GM18526 (cell line): Measurements from ENCODE around the gene LMF2.
A peak's percentile ranks its signal among the peaks of the same experiment; 100 is the strongest.

Experiments
- POLR2A ChIP-seq: IDR thresholded peaks from 3 replicates; pipeline ENCODE4 v1.6.1; 2011; ENCODE audit not compliant: insufficient read length; ENCODE audit errors: extremely low read depth

Gene LMF2

DNA sequence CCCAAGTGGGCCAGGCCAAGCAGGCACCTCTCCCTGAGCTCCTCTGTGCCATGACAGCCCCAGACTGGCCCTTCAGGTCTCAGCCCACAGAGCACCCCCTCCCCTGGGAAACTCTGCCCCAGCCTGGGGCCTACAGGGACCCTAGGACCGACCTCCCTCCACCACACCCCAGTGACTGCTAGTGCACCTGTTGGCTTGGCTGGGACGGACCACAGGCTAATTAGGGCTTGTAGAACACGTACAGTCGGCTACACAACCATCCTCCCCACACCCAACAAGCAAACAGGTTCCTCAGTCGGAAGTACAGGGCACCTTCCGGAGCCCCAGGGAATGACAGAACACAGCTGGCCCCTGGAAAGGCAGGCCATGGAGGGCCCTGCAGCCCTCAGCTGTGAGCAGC, 37.0 kb downstream of the LMF2 start:
- TF ChIP-seq POLR2A, result no peak

DNA sequence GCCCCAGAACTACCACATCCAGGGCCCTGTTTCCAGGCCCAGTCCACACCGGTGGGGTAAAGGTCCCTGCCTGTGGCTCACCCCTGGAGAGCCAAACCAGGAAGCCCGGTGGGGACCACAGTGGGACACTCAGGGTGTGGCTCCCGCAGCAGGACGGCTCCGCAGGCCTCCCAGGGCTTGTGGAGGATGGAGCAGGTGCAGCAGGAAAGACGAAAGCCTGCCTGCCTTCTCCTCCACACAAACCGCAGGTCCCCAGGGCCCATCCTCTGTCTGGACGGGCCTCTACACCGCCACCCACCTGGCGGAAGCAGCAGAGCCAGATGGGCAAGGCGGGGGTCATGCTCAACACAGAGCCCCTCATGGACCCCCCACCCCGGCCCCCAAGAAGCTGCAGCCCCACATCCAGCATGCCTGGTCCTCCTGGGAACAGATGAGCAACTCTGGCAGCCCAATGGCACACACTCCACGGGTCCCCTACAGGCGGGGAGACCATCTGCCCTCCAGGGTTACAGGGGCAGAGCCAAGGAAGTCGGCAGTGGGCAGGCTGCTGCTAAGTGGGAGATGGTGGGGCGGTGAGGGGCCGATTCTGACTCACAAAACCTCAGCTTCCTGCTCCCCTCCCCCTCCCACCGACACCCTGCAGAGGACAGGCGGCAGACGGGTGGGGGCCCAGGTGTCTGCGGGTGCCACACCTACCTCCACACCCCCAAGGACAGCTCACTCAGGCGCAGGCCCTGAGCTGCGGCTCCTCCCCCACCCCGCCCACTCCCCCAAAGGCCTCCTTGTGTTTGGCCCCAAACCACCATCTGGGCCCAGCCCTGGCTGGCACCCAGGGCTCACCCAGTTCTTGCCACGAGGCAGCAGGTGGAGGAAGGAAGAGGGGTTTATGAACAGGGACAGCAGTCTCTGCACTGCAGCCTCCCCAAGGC, 37.9 kb downstream of the LMF2 start:
- peak; percentile 70 for TF ChIP-seq POLR2A

DNA sequence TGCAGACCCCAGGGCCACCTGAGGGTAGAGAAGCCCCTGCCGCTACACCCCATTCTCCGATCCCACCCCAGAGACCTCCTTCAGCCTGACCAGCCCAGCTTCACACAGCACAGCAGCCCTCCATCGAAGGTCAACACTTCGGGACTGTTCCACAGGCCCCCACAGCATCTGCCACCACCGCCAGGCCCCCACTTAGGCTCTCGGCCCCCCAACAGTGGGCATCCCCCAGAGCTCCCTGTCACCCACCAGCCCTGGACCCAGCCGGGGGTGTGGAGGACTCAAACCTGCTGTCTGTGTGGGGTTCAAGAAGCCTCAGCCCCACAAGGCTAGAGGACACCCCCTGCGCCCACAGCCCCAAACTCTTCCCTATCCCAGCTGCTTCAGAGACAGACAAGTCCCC, 38.9 kb downstream of the LMF2 start:
- no peak for TF ChIP-seq POLR2A

DNA sequence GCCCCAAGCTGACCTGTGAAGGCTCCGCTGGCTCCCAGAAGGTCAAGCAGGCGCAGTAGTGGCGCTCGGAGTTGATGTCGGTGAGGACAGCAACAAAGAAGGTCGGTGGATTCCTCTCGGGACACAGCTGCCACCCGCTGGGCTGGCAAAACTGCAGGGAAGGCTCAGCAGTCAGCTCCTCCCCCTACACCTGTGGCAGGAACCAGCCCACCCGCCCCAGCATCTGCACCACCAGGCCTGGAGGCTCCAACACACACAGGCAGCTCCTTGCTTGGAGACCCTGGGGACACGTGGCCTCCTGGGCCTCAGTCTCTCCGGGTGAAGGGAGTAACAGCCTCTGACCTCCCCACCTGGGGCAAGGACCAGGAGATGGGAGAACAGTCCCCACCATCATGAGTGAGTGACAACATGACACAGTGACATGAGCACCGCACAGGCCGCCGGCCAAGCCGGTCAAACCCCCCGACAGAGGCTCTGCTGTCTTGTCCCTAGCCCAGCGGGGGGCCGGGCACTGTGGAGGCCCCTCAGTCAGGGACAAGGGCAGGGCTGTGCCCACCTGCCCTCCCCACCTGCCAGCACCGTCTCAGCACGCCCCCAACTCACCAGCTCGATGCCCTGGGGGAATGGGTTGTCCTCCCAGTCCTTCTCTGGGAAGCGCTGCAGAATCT, 39.6 kb downstream of the LMF2 start:
- TF ChIP-seq POLR2A, result no peak

DNA sequence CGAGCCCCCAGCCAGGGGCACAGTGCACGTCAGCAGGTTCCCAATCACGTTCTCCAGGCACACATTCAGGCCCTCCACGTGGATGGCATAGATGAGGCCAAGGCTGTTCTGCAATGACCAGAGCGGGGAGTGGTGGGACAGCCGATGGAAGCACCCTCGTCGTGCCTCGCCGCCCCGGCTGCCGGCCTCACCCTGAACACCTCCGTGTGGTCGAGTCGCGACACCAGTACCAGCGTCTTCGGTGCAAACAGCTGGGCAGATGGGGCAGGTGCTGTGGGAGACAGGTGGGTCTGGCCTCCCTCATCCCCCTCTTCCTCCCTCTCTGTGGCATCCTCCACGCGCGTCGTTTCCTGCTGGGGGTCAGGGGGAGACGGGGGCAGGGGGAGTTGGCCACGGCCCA, 40.2 kb downstream of the LMF2 start:
- TF ChIP-seq POLR2A, result no peak

DNA sequence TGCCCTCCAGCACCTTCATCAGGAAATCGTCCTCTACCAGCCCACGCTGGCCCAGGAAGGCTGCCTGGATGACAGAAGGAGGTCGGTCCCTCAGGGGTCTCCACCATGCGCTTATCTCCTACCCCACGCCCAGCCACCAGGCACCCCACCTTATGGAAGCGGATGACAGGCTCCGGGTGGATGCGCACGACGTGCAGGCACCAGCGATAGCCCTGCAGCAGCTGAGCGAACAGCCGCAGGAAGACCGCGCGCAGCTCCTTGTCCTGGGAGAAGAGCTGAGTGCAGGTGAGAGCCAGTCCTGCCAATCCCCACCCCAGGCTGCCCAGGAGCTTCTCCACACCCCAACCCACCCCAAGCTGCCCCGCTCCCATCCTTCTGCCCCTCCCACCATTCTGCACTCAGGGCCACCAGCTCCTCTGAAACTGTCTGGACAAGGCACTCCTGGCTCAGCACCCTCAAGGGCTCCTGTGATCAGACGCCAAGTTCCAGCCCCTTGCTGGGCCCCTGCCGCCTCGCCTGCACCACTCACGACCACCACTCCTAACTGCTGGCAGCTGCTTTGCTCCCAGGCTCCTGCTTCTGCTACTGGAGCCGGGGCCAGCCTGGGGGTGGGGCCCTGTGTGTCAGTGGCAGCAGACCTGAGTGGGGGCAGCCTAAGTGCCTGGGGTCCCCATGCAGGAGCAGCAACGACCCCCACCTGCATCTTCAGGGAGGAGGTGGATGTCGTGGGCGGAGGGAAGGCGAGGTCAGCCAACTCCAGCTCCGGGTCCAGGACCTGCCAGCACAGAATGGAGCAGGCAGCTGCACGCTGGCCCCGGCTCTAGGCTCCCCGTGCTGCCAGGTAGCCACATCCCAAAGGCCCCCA, 42.2 kb downstream of the LMF2 start:
- no peak for TF ChIP-seq POLR2A

DNA sequence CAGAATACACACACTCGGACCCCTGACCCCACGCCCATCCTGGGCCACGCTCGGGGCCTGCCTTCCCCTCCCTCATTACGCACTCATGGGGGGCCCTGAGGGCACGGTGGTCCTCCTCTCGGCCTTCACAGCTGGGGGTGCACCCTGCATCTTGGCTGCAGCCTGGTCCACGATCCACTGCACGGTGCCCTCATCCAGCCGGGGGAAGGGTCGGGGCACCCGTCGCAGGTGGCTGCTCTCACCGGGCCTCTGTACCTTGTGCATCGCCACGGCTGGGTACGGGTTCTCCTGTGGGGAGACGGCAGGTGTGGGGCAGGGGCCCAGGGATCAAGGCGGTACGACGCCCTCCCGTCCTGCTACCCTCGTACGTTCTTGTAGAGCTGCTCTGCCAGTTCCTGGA, 43.1 kb downstream of the LMF2 start:
- no peak for TF ChIP-seq POLR2A

DNA sequence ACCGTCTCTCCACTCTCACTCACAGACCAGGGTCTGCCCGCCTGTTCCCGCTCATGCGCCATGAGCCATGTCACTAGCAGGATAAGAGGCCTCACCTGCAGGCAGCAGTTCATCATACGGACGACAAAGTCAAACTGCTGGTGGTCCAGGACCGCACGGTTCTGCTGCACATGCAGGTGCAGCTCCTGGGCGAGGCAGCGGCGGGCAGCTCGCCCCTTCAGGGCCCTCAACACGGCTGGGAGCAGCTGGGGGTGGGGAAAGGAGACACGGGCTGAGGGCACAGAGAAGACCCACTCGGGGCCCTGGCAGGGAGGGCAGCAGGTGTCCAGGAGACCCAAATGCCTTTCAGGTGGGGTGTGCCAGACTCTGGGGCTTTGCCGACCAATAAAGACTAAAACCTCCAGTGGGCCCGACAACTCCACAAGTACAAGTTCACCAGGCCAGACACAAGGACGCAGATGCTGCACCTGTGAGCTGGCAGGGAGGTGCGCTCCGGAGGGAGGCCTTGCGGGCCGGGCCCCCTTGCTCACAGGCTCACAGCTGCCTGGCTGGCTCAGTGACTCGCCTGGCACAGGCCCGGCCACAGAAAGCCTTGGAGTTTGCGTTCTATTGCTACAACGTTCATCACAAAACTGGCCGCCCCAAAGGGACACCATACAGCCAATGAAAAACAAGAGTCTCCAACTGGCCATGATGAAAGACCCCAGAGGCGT, 44.2 kb downstream of the LMF2 start:
- TF ChIP-seq POLR2A, result no peak

DNA sequence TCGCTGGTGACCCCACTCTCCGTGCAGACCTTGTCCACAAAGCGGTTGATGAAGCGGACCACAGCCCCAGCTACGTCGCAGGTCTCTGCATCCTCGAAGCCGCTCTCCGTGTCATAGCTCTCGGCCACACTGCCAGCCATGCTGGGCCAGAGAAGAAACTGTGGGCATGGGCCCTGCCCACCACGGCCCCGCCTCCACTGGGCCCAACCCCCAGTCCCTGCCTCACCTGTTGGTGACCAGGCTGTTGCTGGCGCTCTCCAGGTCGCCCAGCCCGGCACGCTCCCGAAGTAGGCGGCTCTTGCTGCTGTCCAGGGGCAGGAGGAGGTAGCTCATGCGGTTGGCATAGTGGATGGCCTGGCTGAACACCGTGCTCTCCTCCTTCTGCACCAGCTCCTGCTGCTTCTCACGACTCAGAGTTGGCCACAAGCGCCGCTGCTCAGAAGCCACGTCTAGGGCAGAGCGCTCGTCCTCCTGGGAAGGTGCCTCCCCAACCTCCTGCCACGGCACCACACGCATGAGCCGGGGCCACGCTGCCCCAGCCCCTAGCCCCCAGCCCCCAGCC, 45.4 kb downstream of the LMF2 start:
- no peak for TF ChIP-seq POLR2A

DNA sequence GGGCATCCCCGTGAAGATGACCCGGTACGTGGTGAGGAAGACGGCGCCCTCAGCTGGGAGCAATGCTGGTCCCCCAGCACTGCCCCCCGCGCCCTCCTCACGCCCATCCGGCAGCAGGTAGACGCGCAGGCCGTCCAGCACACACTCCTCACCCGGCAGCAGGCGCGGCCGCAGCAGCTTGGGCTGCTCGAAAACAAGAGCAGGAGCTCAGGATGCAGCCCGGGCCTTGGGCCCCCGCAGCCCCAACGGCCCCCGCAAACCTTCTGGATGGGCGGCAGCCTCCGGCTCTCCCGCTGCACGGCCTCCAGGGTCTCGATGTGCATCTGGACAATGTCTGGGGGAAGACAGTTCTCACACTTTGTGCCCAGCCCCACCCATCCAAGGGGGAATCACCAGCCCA, 46.0 kb downstream of the LMF2 start:
- no peak for TF ChIP-seq POLR2A

DNA sequence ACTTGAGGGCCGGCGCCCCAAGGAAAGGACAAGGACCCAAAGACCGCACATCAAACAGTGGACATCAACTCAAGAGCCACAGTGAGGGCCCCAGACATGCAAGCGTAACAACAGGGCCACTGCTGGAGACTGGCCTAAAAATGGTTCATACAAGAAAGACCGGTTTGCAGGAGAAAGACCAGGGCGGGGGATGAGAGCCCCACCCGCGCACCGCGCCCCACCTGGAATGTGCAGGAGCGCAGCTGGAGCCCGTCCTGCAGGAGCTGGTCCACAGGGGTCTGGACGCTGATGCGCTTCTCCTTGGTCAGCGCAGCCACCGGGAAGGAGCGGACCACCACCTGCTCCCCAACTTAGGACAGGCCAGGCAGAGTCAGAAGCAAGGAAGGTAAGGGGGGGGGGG, 46.6 kb downstream of the LMF2 start:
- TF ChIP-seq POLR2A, result no peak

DNA sequence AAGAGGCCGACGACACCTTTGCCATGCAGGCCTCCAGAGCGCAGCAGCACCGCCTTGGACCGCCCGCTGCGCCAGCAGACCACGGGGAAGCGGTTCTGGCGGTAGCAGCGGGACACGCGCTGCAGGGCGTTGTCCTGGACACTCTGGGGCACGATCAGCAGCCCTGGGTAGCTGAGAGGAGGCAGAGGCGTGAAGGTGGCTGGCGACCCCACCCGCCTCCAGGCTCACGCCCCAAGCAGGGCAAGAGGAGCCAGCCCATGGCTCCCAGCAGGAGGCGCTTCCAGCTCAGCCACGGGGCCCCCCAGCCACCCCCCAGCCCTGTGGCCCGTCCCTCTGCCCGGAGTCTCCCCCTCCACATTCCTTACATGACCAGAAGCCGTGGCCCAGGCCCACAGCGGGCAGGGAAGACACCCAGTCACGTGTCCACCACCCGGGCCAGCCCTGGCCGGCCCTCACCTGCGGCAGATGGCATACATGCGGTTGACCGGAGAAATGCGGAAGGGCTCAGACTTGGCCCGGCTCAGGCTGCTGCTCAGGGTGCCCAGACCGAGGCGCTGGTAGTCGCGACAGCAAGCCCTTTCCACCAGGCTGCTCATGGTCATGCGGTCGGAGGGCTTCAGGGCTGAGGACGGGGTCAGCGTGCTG, 47.9 kb downstream of the LMF2 start:
- TF ChIP-seq POLR2A, result no peak

DNA sequence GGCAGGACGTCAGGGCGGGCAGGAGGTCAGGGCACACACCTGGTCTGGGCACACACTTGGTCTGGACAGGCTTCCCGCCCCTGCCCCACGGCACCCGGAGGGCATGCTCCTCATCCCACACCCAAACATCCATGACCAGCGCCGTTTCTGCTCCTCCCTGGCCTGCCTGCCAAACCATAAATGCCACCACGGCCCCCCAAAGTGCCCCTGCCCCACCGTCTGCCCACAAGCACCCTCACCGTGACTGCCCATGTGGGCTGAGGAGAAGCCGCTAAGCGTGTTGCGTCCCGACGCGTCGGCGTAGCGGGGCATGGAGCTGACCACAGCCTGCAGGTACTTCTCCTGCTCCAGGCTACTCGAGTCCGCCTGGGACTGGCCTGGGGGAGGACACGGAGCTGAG, 48.5 kb downstream of the LMF2 start:
- TF ChIP-seq POLR2A, result no peak
